HUES48 (cell line): Measurements from ENCODE around the gene KRT86.

Experiments used
- H3K27ac ChIP-seq: one replicate; pipeline ENCODE4 v1.7.0; 2013; ENCODE audit warnings: low read depth, low read length, inconsistent platforms
- H3K27me3 ChIP-seq: 2 replicates; pipeline ENCODE4 v1.6.1; 2013; ENCODE audit warnings: mild to moderate bottlenecking, low read length; ENCODE audit not compliant: control insufficient read depth, insufficient read depth
- H3K36me3 ChIP-seq: 2 replicates; pipeline ENCODE4 v1.6.1; 2013; ENCODE audit warnings: low read length; ENCODE audit not compliant: control insufficient read depth, insufficient read depth
- H3K4me1 ChIP-seq: 2 replicates; pipeline ENCODE4 v1.6.1; 2013; ENCODE audit warnings: mild to moderate bottlenecking, low read length; ENCODE audit not compliant: control insufficient read depth, insufficient read depth
- H3K4me3 ChIP-seq: 2 replicates; pipeline ENCODE4 v1.5.1; 2013; ENCODE audit warnings: mild to moderate bottlenecking, low read depth, low read length
- H3K9ac ChIP-seq: 2 replicates; pipeline ENCODE4 v1.6.1; 2013; ENCODE audit warnings: mild to moderate bottlenecking, low read depth, low read length, moderate library complexity
- H3K9me3 ChIP-seq: 2 replicates; pipeline ENCODE4 v1.6.1; 2013; ENCODE audit warnings: low read length; ENCODE audit not compliant: control insufficient read depth, insufficient read depth

The KRT86 gene

DNA sequence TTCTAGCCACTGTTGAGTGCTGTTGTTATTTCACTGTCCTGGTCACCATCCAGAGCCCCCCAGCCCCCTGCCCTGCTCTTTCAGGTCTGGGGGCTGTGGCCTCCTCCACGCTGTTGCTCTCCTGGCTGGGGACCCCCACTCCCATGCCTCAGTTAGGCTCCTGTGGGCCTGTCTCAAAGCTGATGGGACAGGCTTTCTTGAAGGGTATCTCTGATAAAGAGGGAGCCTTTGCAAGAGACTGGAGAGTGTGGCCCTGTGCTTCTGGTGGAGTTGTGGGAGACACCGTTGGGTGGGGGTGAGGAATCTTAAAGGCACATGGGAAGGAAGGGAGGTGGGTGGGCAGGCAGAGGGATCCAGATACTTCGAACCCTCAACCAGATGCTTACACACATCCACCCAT, 12.2 kb upstream of the KRT86 start:
- H3K4me1 ChIP-seq = no peaks in the 10 kb centered on the region
- H3K36me3 ChIP-seq = no peaks in the 10 kb centered on the region
- H3K4me3 ChIP-seq = no peak overlapping the region
- H3K27ac ChIP-seq = no peak overlapping the region
- peaks cover 9% of the 10 kb centered on the region; the same call in 1 of the 2 replicates for H3K9me3 ChIP-seq
- H3K27me3 ChIP-seq = peaks cover 25% of the 10 kb centered on the region
- H3K9ac ChIP-seq = no peak overlapping the region

- Histone ChIP-seq H3K9me3 (peaks cover 9% of the 10 kb centered on the region; the same call in 1 of the 2 replicates), H3K27ac (no peak overlapping the region), H3K27me3 (peaks cover 9% of the 10 kb centered on the region), H3K4me3 (no peak overlapping the region), H3K9ac (no peak overlapping the region), H3K4me1 (no peaks in the 10 kb centered on the region), H3K36me3 (no peaks in the 10 kb centered on the region)
Observed at GRCh38 chr12:52263761-52264434, 10.5 kb upstream of the KRT86 start.

DNA sequence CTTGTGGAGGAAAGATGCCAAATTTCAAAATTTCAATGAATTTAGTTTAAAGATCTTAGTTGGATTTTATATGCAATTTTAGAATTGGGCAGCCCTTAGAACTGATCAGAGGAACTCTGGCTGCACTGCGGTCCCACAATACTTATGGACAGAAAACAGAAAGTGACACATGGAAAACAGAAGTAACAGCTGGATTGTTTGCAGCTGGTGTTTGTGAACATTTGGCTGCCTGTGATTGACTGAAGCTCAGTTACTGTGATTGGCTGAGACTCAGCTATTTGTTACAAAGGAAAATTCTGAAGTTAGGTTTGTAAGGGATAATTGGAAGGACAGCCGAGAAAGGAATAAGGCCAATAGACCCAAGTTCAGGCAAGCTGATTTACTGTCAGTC, 10.0 kb upstream of the KRT86 start:
- no peaks in the 10 kb centered on the region for H3K36me3 ChIP-seq
- H3K27ac ChIP-seq = no peak overlapping the region
- peaks cover 3% of the 10 kb centered on the region; the same call in 1 of the 2 replicates for H3K4me1 ChIP-seq
- H3K27me3 ChIP-seq = peaks cover 4% of the 10 kb centered on the region
- H3K4me3 ChIP-seq = no peak overlapping the region
- H3K9ac ChIP-seq = no peak overlapping the region
- H3K9me3 ChIP-seq = peaks cover 9% of the 10 kb centered on the region; the same call in 1 of the 2 replicates

GRCh38 chr12:52266514-52266913, 7.9 kb upstream of the KRT86 start:
- H3K4me3 ChIP-seq = no peak overlapping the region

GRCh38 chr12:52267266-52267665, 7.2 kb upstream of the KRT86 start:
- H3K9me3 ChIP-seq = peaks cover 5% of the 10 kb centered on the region; the same call in 1 of the 2 replicates
- H3K36me3 ChIP-seq = no peaks in the 10 kb centered on the region
- no peak overlapping the region for H3K9ac ChIP-seq
- peaks cover 3% of the 10 kb centered on the region; the same call in 1 of the 2 replicates for H3K4me1 ChIP-seq
- no peaks in the 10 kb centered on the region for H3K27me3 ChIP-seq
- no peak overlapping the region for H3K4me3 ChIP-seq
- H3K27ac ChIP-seq = no peak overlapping the region

More at GRCh38 chr12:52266514-52266913, 7.9 kb upstream of the KRT86 start:
- Histone ChIP-seq H3K4me1 (peaks cover 3% of the 10 kb centered on the region; the same call in 1 of the 2 replicates), H3K27ac (no peak overlapping the region), H3K27me3 (no peaks in the 10 kb centered on the region), H3K9me3 (peaks cover 9% of the 10 kb centered on the region; the same call in 1 of the 2 replicates), H3K36me3 (no peaks in the 10 kb centered on the region), H3K9ac (no peak overlapping the region)

DNA sequence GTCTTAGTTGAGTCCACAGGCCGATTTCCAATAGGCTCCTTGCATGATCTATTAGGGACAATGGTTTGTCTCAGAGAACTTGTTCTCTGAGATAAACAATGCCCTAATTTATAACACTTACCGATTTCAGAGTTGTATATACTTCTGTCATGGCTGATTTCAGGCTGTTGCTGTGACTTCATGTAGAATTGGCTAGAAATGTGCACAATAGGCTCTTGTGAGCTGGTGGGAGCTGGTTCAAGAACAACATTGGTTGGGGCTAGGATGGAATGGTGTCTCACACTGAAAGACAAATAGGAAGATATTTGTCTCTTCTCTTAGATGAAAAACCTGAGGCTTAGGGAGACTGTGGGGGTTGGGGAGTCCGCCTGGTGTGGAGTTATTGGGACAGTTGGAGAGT, 6.7 kb upstream of the KRT86 start:
- H3K9me3 ChIP-seq = 0 out of 2 replicates have a peak, but pooled peaks cover 3% of the 10 kb centered on the region
- H3K27ac ChIP-seq = no peak overlapping the region
- no peak overlapping the region for H3K4me3 ChIP-seq
- no peaks in the 10 kb centered on the region for H3K36me3 ChIP-seq
- H3K4me1 ChIP-seq = peaks cover 3% of the 10 kb centered on the region; the same call in 1 of the 2 replicates
- no peaks in the 10 kb centered on the region for H3K27me3 ChIP-seq
- H3K9ac ChIP-seq = no peak overlapping the region

DNA sequence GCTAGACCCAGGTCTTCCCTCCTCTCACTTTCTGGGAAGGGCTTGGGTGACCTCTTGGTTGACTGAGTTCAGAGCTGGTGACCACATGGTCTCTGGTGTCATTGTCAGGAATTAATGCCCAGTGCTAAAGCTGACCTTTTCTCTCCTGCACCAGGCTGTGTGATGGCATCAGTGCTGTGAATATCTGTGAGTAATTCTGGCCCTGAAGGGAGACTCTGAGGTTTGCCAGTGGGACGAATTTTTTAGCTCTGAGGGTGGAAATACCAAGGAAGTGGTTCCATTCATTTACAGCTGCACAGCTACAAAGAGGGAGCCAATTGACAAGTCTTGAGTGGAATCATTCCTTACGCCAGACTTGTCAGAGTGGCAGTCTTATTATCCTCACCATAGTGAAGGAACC, 6.2 kb upstream of the KRT86 start:
- Histone ChIP-seq H3K27ac (no peak overlapping the region), H3K4me1 (peaks cover 3% of the 10 kb centered on the region; the same call in 1 of the 2 replicates), H3K9me3 (no peaks in the 10 kb centered on the region), H3K9ac (no peak overlapping the region), H3K36me3 (no peaks in the 10 kb centered on the region), H3K4me3 (no peak overlapping the region), H3K27me3 (no peaks in the 10 kb centered on the region)

GRCh38 chr12:52270541-52271070, 3.8 kb upstream of the KRT86 start:
- H3K27me3 ChIP-seq = no peaks in the 10 kb centered on the region
- H3K9me3 ChIP-seq = no peaks in the 10 kb centered on the region
- no peaks in the 10 kb centered on the region for H3K36me3 ChIP-seq
- no peak overlapping the region for H3K27ac ChIP-seq
- no peak overlapping the region for H3K9ac ChIP-seq
- no peak overlapping the region for H3K4me3 ChIP-seq
- peaks cover 3% of the 10 kb centered on the region; the same call in 1 of the 2 replicates for H3K4me1 ChIP-seq

GRCh38 chr12:52271158-52271557, 3.3 kb upstream of the KRT86 start:
- H3K27ac ChIP-seq = no peak overlapping the region
- H3K36me3 ChIP-seq = no peaks in the 10 kb centered on the region
- no peak overlapping the region for H3K9ac ChIP-seq
- no peak overlapping the region for H3K4me3 ChIP-seq
- H3K9me3 ChIP-seq = no peaks in the 10 kb centered on the region
- H3K4me1 ChIP-seq = peaks cover 3% of the 10 kb centered on the region; the same call in 1 of the 2 replicates
- no peaks in the 10 kb centered on the region for H3K27me3 ChIP-seq

DNA sequence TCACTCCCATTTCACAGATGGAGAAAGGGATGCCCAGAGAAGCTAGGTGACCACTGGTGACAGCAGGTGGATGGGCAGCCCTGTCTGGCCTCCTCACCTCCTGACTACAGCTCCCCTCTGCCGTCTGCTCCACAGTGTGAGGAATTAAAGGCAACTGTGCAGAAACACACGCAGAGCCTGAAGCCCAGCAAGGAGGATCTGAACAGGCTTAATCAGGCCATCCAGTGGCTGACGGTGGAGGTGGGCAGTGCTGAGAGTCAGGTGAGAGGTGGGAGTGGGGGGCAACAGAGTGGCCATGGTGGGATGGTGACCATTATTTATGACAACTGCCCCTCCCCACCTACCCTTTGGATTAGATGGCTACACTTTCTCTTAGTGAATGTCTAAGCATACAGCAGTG, 1.2 kb downstream of the KRT86 start:
- Histone ChIP-seq H3K36me3 (no peaks in the 10 kb centered on the region), H3K9ac (no peak overlapping the region), H3K27me3 (peaks cover 10% of the 10 kb centered on the region), H3K4me1 (peaks cover 3% of the 10 kb centered on the region; the same call in 1 of the 2 replicates), H3K27ac (no peak overlapping the region), H3K4me3 (no peak overlapping the region), H3K9me3 (no peaks in the 10 kb centered on the region)

DNA sequence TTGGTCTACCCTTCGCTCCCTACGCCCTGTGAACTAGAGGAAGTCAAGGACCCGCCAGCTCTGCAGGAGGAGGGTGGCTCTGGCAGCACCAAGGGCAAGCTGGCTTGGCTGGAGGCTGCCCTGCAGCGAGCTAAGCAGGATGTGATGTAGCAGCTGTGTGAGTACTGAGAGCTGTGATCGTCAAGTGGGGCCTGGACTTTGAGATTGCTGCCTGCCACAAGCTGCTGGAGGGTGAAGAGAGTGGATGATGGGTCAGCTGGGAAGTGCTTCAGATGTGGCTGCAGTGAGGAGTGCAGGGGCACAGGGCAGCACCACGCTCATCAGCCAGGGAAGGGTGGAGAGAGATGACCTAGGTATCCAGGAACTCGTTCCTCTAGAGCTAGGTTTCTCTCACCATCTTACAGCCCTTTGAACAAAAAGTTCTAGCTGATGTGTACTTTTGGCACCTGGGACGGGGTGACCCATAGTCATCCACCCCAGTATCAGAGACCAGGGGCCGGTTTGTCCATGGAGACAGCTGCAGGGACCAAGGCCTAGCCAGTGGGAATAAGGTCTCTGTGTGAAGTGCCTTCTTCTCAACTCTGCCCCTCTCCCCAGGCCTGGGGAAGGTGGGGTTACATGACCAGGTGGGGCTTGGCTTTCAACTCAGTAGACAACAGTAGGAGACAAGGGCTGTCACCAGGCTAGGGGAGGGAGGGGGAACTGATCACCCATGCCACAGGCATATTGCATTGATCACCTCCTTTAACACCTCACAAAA, 3.2 kb downstream of the KRT86 start:
- H3K27ac ChIP-seq = no peak overlapping the region

More for the DNA sequence above, 3.2 kb downstream of the KRT86 start:
- no peak overlapping the region for H3K4me3 ChIP-seq
- H3K4me1 ChIP-seq = peaks cover 3% of the 10 kb centered on the region; the same call in 1 of the 2 replicates
- H3K9ac ChIP-seq = no peak overlapping the region
- peaks cover 10% of the 10 kb centered on the region for H3K27me3 ChIP-seq
- H3K36me3 ChIP-seq = no peaks in the 10 kb centered on the region
- H3K9me3 ChIP-seq = no peaks in the 10 kb centered on the region
